ENCODE results near the gene TENT5A. TPM values are rescaled to one million over a fixed set of nuclear protein-coding genes. Genes with fewer than 3 reads are reported as not detected.

The TENT5A gene
- total and polyA plus RNA-seq, 8 donors, result 7.2 to 23.2 (median 10.0) TPM

- no peaks in the 10 kb centered on the region for H3K36me3 ChIP-seq
- ATAC-seq (no peak), DNase-seq (no peak)
- H3K4me1 ChIP-seq, result no peaks in the 10 kb centered on the region
- no peaks in the 10 kb centered on the region for H3K27me3 ChIP-seq
- H3K27ac ChIP-seq, result no peak overlapping the region
- H3K4me3 ChIP-seq, result no peak overlapping the region
- intact Hi-C loops (cut with DNase I), result no loop called here
- no peak for TF ChIP-seq CTCF (IDR thresholded peaks at IDR 0.05)
- H3K9me3 ChIP-seq, result no peaks in the 10 kb centered on the region
Measured at GRCh38 chr6:81773887-81774286, 21.4 kb upstream of the TENT5A start.

GRCh38 chr6:81772741-81773140, 20.3 kb upstream of the TENT5A start:
- Histone ChIP-seq H3K27ac (no peak overlapping the region), H3K4me3 (no peak overlapping the region), H3K36me3 (no peaks in the 10 kb centered on the region), H3K4me1 (peaks cover 0 to under 1% of the 10 kb centered on the region in 2 donors), H3K27me3 (no peaks in the 10 kb centered on the region), H3K9me3 (no peaks in the 10 kb centered on the region)
- ATAC-seq, result peak; percentile 64
- TF ChIP-seq CTCF (IDR thresholded peaks at IDR 0.05), result no peak
- DNase-seq, result peak in 1 of 4 donors; percentile 12
- intact Hi-C loops (cut with DNase I), result no loop called here

- intact Hi-C loops (cut with DNase I), result no loop called here
- Histone ChIP-seq H3K36me3 (no peaks in the 10 kb centered on the region), H3K4me1 (peaks cover 13 to 17% of the 10 kb centered on the region in 2 donors), H3K27me3 (no peaks in the 10 kb centered on the region), H3K27ac (no peak overlapping the region), H3K9me3 (no peaks in the 10 kb centered on the region), H3K4me3 (no peak overlapping the region)
- no peak for TF ChIP-seq CTCF (IDR thresholded peaks at IDR 0.05)
- DNase-seq (no peak), ATAC-seq (no peak)
Measured at GRCh38 chr6:81771097-81771496, 18.6 kb upstream of the TENT5A start.

GRCh38 chr6:81770381-81770780, 17.9 kb upstream of the TENT5A start:
- Histone ChIP-seq H3K9me3 (no peaks in the 10 kb centered on the region), H3K27ac (no peak overlapping the region), H3K36me3 (no peaks in the 10 kb centered on the region), H3K4me1 (peaks cover 15 to 24% of the 10 kb centered on the region in 2 donors), H3K4me3 (no peak overlapping the region), H3K27me3 (no peaks in the 10 kb centered on the region)
- intact Hi-C loops (cut with DNase I), result no loop called here
- no peak for DNase-seq
- no peak for TF ChIP-seq CTCF (IDR thresholded peaks at IDR 0.05)
- ATAC-seq, result no peak

- no peak overlapping the region for H3K4me3 ChIP-seq
- intact Hi-C loops (cut with DNase I), result no loop called here
- no peaks in the 10 kb centered on the region for H3K27me3 ChIP-seq
- H3K4me1 ChIP-seq, result peaks cover 15 to 28% of the 10 kb centered on the region in 2 donors
- no peak for TF ChIP-seq CTCF (IDR thresholded peaks at IDR 0.05)
- no peaks in the 10 kb centered on the region for H3K36me3 ChIP-seq
- no peak overlapping the region for H3K27ac ChIP-seq
- DNase-seq (no peak), ATAC-seq (no peak)
- no peaks in the 10 kb centered on the region for H3K9me3 ChIP-seq
Measured at GRCh38 chr6:81769824-81770223, 17.3 kb upstream of the TENT5A start.

Data from left lung (tissue), 10 donors.